H9 (cell line): ENCODE results near the gene TMEM184B. TPM values are rescaled to one million over a fixed set of nuclear protein-coding genes. Genes with fewer than 3 reads are reported as not detected.

ENCODE experiments used
- DNase-seq: peaks from one replicate; pipeline ENCODE4 v3.0.0-alpha.2; 2017
- H2AFZ ChIP-seq: one replicate; pipeline ENCODE4 v1.6.1; 2013; ENCODE audit warnings: mild to moderate bottlenecking, low read length, control low read depth, moderate library complexity
- H2AK5ac ChIP-seq: 2 replicates; pipeline ENCODE4 v1.6.1; 2013; ENCODE audit warnings: low read length, control low read depth, mixed read lengths; ENCODE audit not compliant: insufficient read length
- H2BK120ac ChIP-seq: one replicate; pipeline ENCODE4 v1.6.1; 2013; ENCODE audit warnings: low read depth, mild to moderate bottlenecking, low read length, control low read depth, inconsistent platforms; ENCODE audit not compliant: poor library complexity, severe bottlenecking
- H2BK12ac ChIP-seq: 2 replicates; pipeline ENCODE4 v1.6.1; 2013; ENCODE audit warnings: low read length, control low read depth, mixed read lengths, low read depth; ENCODE audit not compliant: insufficient read length
- H2BK15ac ChIP-seq: 2 replicates; pipeline ENCODE4 v1.6.1; 2013; ENCODE audit warnings: low read depth, low read length, control low read depth
- H2BK20ac ChIP-seq: one replicate; pipeline ENCODE4 v1.6.1; 2013; ENCODE audit warnings: low read depth, mild to moderate bottlenecking, low read length, control low read depth, inconsistent platforms; ENCODE audit not compliant: poor library complexity, severe bottlenecking
- H2BK5ac ChIP-seq: 2 replicates; pipeline ENCODE4 v1.6.1; 2013; ENCODE audit warnings: low read length, control low read depth, mixed read lengths; ENCODE audit not compliant: insufficient read length
- H3K14ac ChIP-seq: 2 replicates; pipeline ENCODE4 v1.6.1; 2013; ENCODE audit warnings: low read length, control low read depth; ENCODE audit not compliant: insufficient read depth
- H3K18ac ChIP-seq: 2 replicates; pipeline ENCODE4 v1.6.1; 2013; ENCODE audit warnings: low read depth, mild to moderate bottlenecking, mixed read lengths, low read length, control low read depth; ENCODE audit not compliant: insufficient read length
- H3K23ac ChIP-seq: 2 replicates; pipeline ENCODE4 v1.6.1; 2013; ENCODE audit warnings: low read length, control low read depth, mixed read lengths, low read depth; ENCODE audit not compliant: insufficient read length
- H3K23me2 ChIP-seq: 2 replicates; pipeline ENCODE4 v1.6.1; 2013; ENCODE audit warnings: low read depth, mild to moderate bottlenecking, mixed read lengths, low read length, control low read depth; ENCODE audit not compliant: insufficient read length, poor library complexity, severe bottlenecking
- H3K27ac ChIP-seq: 2 replicates; pipeline ENCODE4 v1.5.1; 2013; ENCODE audit warnings: low read length, control low read depth, mixed read lengths, low read depth; ENCODE audit not compliant: insufficient read length
- H3K27me3 ChIP-seq: 2 replicates; pipeline ENCODE4 v1.6.1; 2013; ENCODE audit warnings: low read length, control low read depth, inconsistent platforms; ENCODE audit not compliant: insufficient read depth
- H3K4ac ChIP-seq: 2 replicates; pipeline ENCODE4 v1.6.1; 2013; ENCODE audit warnings: low read depth, mild to moderate bottlenecking, control low read depth, inconsistent platforms, low read length, moderate library complexity
- H3K4me1 ChIP-seq: 2 replicates; pipeline ENCODE4 v1.6.1; 2013; ENCODE audit warnings: low read length, control low read depth, inconsistent platforms; ENCODE audit not compliant: insufficient read depth
- H3K4me2 ChIP-seq: 2 replicates; pipeline ENCODE4 v1.6.1; 2013; ENCODE audit warnings: low read length, control low read depth, mixed read lengths; ENCODE audit not compliant: insufficient read length, insufficient read depth
- H3K56ac ChIP-seq: 2 replicates; pipeline ENCODE4 v1.6.1; 2013; ENCODE audit warnings: low read depth, mild to moderate bottlenecking, mixed read lengths, low read length, control low read depth; ENCODE audit not compliant: insufficient read length
- H3K79me1 ChIP-seq: 2 replicates; pipeline ENCODE4 v1.6.1; 2013; ENCODE audit warnings: low read depth, mild to moderate bottlenecking, moderate library complexity, low read length, control low read depth, inconsistent platforms; ENCODE audit not compliant: insufficient read depth, poor library complexity, severe bottlenecking
- H3K79me2 ChIP-seq: 2 replicates; pipeline ENCODE4 v1.6.1; 2013; ENCODE audit warnings: low read length, control low read depth, inconsistent platforms; ENCODE audit not compliant: insufficient read depth
- H3K9ac ChIP-seq: 2 replicates; pipeline ENCODE4 v1.6.1; 2013; ENCODE audit warnings: low read length, control low read depth, mixed read lengths; ENCODE audit not compliant: insufficient read length; ENCODE audit errors: extremely low read depth
- H3K9me3 ChIP-seq: one replicate; pipeline ENCODE4 v1.6.1; 2013; ENCODE audit warnings: low read depth, low read length, inconsistent platforms; ENCODE audit not compliant: control insufficient read depth
- H3T11ph ChIP-seq: one replicate; pipeline ENCODE4 v1.6.1; 2013; ENCODE audit warnings: mild to moderate bottlenecking, low read length, control low read depth, inconsistent platforms
- H4K20me1 ChIP-seq: one replicate; pipeline ENCODE4 v1.6.1; 2013; ENCODE audit not compliant: control insufficient read depth, insufficient read length, insufficient read depth
- H4K5ac ChIP-seq: 2 replicates; pipeline ENCODE4 v1.6.1; 2013; ENCODE audit warnings: low read depth, mild to moderate bottlenecking, mixed read lengths, low read length, control low read depth; ENCODE audit not compliant: insufficient read length
- H4K8ac ChIP-seq: replicated peaks from 2 replicates; pipeline ENCODE4 v1.6.1; 2013; ENCODE audit warnings: low read length, control low read depth, mixed read lengths, low read depth; ENCODE audit not compliant: insufficient read length
- H4K91ac ChIP-seq: 2 replicates; pipeline ENCODE4 v1.6.1; 2013; ENCODE audit warnings: low read depth, mild to moderate bottlenecking, moderate library complexity, mixed read lengths, low read length, control low read depth; ENCODE audit not compliant: insufficient read length
- H3K27ac Mint-ChIP-seq, 3 experiments: 2 replicates in 2 of 3; 3 replicates in 1 of 3; pipeline ENCODE4 v1.8.0; 2020 to 2021; ENCODE audit warnings: mixed read lengths in 3 of 3, mild to moderate bottlenecking in 1 of 3, moderate library complexity in 1 of 3
- H3K27me3 Mint-ChIP-seq: 2 replicates; pipeline ENCODE4 v1.8.0; 2021; ENCODE audit warnings: low read depth, mild to moderate bottlenecking, moderate library complexity, mixed read lengths
- H3K36me3 Mint-ChIP-seq, 3 experiments: 2 replicates in 2 of 3; 3 replicates in 1 of 3; pipeline ENCODE4 v1.8.0; 2020 to 2021; ENCODE audit warnings: low read depth in 3 of 3, mixed read lengths in 3 of 3; ENCODE audit not compliant: insufficient read depth in 1 of 3
- H3K4me1 Mint-ChIP-seq, 2 experiments: 2 replicates each; pipeline ENCODE4 v1.8.0; 2020; ENCODE audit warnings: mixed read lengths in 2 of 2
- H3K4me3 Mint-ChIP-seq, 2 experiments: 2 replicates in 1 of 2; 3 replicates in 1 of 2; pipeline ENCODE4 v1.8.0; 2020 to 2021; ENCODE audit warnings: mild to moderate bottlenecking in 2 of 2, mixed read lengths in 2 of 2, moderate library complexity in 1 of 2
- H3K9me3 Mint-ChIP-seq, 2 experiments: 2 replicates in 1 of 2; 3 replicates in 1 of 2; pipeline ENCODE4 v1.8.0; 2020; ENCODE audit warnings: mild to moderate bottlenecking in 2 of 2, mixed read lengths in 2 of 2, moderate library complexity in 1 of 2
- CTCF ChIP-seq: fragments of 200-600 bp; sonication (generic); conservative IDR thresholded peaks from 3 replicates; pipeline ENCODE4 v1.8.0; 2021; ENCODE audit warnings: antibody characterized with exemption, mild to moderate bottlenecking
- WGBS: extraction: QIAGEN DNeasy Blood & Tissue Kit; methylation state at CpG from one replicate; pipeline ENCODE4 v1.1.7; 2013; ENCODE audit warnings: missing lambda C conversion rate, low lambda C conversion rate, mixed read lengths; ENCODE audit not compliant: insufficient read length; ENCODE audit errors: extremely low coverage; 5-methylcytosine and 5-hydroxymethylcytosine counted together
- total RNA-seq: library from RNA; stranded (reverse); gene quantifications from 2 replicates; pipeline ENCODE4 v1.2.1, GENCODE V29; 2021

The TMEM184B gene
- total RNA-seq, 1 experiment from 2014 or later = 58.5 TPM

GRCh38 chr22:38285018-38285417, 12.2 kb upstream of the TMEM184B start:
- Histone ChIP-seq H3K79me2 (no peaks in the 10 kb centered on the region), H3T11ph (no peak overlapping the region), H2BK15ac (no peak overlapping the region), H3K27ac (no peak overlapping the region), H4K91ac (no peak overlapping the region), H3K9ac (no peak overlapping the region), H3K4me1 (no peaks in the 10 kb centered on the region; the same call in 1 of the 2 replicates), H3K23ac (no peak overlapping the region), H4K5ac (no peak overlapping the region), H2AK5ac (no peak overlapping the region), H3K4me2 (no peak overlapping the region), H2BK120ac (no peak overlapping the region), H3K27me3 (no peaks in the 10 kb centered on the region), H3K9me3 (no peaks in the 10 kb centered on the region), H3K4ac (no peak overlapping the region), H4K20me1 (no peaks in the 10 kb centered on the region), H2BK5ac (no peak overlapping the region), H3K14ac (no peak overlapping the region), H2BK12ac (no peak overlapping the region), H2BK20ac (no peak overlapping the region), H3K79me1 (no peaks in the 10 kb centered on the region), H3K23me2 (no peaks in the 10 kb centered on the region), H2AFZ (no peak overlapping the region), H3K18ac (no peak overlapping the region), H4K8ac (no peak overlapping the region), H3K56ac (no peak overlapping the region)
- TF ChIP-seq CTCF = no peak
- H3K4me3 Mint-ChIP-seq = no peak overlapping the region
- H3K9me3 Mint-ChIP-seq = no peaks in the 10 kb centered on the region
- peak overlapping the region in 2 of 3 experiments; percentile 62 to 76; a peak in 3 of 7 replicates for H3K27ac Mint-ChIP-seq
- peaks cover 1% of the 10 kb centered on the region; the same call in 1 of the 2 replicates for H3K27me3 Mint-ChIP-seq
- no CpG with 5 or more reads among the region's 8 CpGs for WGBS
- H3K36me3 Mint-ChIP-seq = peaks cover 4 to 29% (median 13%) of the 10 kb centered on the region in 3 experiments; a peak in 5 of 7 replicates
- DNase-seq = no peak
- peaks cover 26 to 37% of the 10 kb centered on the region in 2 experiments for H3K4me1 Mint-ChIP-seq
